ENCODE results near the gene FAM177B.

The FAM177B gene

DNA sequence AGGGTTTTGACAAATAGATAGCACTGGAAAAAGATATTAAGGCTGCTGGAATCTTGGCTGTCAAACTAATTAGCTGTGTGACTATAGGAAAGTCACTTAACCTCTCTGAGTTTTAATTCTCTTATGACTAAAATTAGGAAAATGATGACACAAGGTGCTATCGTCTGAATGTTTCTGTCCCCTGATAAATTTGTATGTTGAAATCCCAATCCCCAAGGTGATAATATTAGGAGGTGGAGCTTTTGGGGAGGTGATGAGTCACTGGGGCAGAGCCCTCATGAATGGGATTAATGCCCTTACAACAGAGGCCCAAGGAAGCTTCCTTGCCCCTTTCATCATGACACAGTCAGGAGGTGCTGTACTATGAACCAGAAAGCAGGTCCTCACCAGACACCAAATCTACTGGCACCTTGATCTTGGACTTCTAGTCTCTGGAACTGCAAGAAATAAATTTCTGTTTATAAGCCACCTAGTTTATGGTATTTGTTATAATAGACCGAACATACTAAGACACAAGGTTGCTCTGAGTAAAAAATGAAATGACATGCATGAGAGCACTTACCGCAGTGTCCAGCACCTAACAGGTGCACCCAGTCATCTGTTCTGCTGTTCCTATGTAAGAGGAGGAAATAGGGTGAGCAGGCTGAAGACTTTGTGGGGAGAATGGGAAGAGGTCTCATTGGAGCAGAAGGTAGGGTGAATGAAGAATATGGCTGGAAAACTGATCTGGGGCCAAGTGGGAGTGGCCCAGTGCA, 51.6 kb downstream of the FAM177B start:
- no peak for DNase-seq

GRCh38 chr1:222790115-222790514, 53.1 kb downstream of the FAM177B start:
- no peak for DNase-seq

- no peak for DNase-seq
Observed at GRCh38 chr1:222790520-222790919, 53.5 kb downstream of the FAM177B start.

- no peak for DNase-seq
Observed at GRCh38 chr1:222791006-222791710, 54.2 kb downstream of the FAM177B start.

DNA sequence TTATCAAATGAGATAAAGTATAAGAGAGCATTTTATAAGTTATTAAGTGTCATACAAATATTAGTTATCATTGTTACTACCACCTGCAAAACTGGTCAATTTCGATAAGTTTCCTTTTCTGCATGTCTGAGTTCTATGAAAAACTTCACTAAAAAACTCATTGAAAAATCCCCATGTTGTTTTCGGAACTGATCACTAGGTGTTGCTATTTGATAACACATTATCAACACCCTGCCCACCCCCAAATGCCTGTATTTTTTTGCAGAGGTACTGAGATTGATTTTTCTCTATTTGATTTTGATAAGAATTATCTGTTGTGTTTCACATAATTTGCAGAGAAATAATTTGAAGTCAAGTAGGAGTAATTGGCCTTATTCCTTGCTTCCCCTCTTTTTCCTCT, 55.7 kb downstream of the FAM177B start:
- peak in 1 of 2 donors; percentile 14 for DNase-seq

DNA sequence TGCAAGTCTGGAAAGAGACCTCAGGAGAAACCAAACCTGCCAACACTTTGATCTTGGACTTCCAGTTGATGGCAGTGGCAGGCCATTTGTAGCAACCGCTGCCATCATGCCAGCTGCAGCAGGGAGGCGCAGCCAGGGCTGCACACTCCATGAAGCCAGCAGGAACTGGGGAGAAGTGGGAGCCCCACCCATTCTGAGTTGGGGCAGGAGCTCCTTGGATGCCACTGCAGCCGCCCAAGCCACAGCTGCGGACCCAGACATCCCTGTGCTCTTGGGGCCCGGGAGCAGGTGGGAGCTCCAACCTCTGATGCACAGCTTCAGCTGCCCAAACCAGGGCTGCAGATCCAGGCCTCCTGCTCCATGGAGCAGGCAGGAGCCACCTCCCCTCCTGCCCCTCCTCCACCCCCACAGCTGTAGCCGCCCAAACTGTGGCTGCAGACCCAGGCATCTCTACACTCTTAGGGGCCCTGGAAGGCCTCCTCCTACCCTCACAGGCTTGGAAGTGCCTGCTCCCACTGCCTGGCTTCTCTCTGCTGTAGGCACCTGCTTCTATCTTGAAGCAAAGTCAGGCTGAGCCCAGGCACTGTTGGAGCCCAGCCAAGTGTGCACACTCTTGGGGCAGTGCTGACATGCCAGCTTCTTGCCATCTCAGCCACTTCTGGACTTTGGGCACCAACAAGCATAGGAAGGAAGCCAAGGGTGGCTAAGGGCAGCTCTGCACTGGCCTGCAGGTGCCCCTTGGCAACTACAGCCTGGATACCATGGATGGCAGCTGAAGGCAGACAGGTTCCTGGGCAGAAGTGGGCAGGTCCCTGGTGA, 57.9 kb downstream of the FAM177B start:
- no peak for DNase-seq

GRCh38 chr1:222798116-222798515, 61.1 kb downstream of the FAM177B start:
- no peak for DNase-seq

- no peak for DNase-seq
Observed at GRCh38 chr1:222798975-222799374, 62.0 kb downstream of the FAM177B start.

All from inflammatory macrophage treated with lipopolysaccharide for 1 hour (primary cell).